Inflammatory macrophage (primary cell): ENCODE measurements around the gene TRIP12.
A peak's percentile ranks its signal among the peaks of the same experiment; 100 is the strongest.
"Not testable (repeated sequence)": the region's sequence is repeated elsewhere in the genome, so short reads cannot be mapped to it uniquely, and the experiment has no call there.

ENCODE experiments used
- DNase-seq, 2 donors: peaks; one replicate each; pipeline ENCODE4 v3.0.0-alpha.2; 2020 to 2022

Gene TRIP12

GRCh38 chr2:229757462-229757861 is 164.3 kb downstream of the TRIP12 start:
- DNase-seq: not testable (repeated sequence)

DNA sequence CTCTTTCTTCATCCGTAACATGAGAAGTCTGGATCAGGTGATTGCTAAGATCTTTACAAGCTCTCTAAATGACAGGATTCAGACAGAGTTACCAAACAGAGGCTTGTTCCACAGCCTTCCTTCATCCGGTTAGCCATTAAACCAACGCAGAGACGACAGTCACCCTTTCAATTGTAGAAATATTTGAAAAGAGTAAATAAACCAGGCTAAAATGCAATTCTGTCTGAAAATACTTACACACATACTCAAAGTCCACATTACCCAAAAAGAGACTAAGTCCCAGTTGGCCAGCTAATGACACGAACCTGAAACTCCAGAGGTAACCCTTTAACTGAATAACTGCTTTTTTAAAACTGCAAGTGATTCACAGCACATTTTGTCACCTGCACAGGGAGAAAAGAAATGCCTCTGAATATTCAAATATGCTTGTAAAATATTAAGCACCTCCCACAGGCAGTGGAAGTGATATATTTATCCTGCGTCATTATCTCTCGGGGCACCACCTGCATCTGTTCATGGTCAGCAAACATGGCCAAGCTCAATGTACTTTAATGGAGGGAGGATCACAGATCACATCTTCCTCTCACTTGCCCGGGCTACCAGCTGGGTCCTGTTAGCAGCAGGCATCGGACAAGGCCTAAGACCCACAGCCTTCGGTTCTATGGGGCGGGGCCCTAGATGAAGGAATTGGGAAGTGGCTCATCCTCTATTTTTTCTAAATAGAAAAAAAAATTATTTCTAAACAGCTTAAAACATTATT is 168.7 kb downstream of the TRIP12 start:
- no peak for DNase-seq

DNA sequence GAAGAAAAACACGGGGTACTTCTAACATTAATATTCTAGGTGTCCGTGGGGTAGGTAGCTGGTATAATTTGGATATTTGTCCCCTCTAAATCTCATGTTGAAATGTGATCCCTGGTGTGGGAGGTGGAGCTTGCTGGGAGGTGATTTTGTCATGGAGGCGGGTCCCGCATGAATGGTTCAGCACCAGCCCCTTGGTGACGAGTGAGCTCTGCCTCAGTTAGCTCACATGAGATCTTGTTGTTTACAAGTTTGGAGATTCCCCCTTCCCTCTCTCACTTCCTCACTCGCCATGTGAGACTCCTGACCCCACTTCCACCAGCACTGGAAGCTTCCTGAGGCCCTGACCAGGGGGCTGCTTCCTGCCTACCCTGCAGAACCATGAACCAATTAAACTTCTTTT is 172.0 kb downstream of the TRIP12 start:
- DNase-seq: peak; percentile 10 to 35

DNA sequence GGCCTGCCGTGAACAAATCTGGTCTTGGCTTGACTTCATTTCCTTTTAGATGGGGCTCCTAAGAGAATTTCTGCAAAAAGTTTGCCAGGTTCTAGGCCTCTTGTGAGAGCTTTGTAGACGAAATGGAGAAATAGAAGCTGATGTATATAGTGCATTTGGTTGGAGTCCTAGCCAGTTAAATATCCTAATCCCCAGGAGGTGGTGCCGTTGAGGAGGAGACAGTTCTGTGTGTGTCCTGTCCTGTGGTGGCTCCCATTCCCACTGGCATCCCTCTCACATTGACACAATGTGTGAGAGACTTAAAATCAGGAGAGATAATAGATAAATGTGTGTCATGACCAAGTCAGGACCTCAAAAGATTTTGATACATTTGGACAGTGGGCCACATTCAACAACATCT is 172.9 kb downstream of the TRIP12 start:
- DNase-seq: no peak

DNA sequence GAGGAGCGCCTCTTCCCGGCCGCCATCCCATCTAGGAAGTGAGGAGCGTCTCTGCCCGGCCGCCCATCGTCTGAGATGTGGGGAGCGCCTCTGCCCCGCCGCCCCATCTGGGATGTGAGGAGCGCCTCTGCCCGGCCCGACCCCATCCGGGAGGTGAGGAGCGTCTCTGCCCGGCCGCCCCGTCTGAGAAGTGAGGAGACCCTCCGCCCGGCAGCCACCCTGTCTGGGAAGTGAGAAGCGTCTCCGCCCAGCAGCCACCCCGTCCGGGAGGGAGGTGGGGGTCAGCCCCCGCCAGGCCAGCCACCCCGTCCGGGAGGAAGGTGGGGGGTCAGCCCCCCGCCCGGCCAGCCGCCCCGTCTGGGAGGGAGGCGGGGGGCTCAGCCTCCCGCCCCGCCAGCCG is 179.1 kb downstream of the TRIP12 start:
- not testable (repeated sequence) for DNase-seq

GRCh38 chr2:229740279-229740678 is 181.5 kb downstream of the TRIP12 start:
- no peak for DNase-seq

- no peak for DNase-seq
These were observed 183.7 kb downstream of the TRIP12 start for GRCh38 chr2:229738024-229738625.

- no peak for DNase-seq
These were observed 187.4 kb downstream of the TRIP12 start for GRCh38 chr2:229734410-229734809.

GRCh38 chr2:229733611-229734245 is 188.1 kb downstream of the TRIP12 start:
- DNase-seq: no peak

DNA sequence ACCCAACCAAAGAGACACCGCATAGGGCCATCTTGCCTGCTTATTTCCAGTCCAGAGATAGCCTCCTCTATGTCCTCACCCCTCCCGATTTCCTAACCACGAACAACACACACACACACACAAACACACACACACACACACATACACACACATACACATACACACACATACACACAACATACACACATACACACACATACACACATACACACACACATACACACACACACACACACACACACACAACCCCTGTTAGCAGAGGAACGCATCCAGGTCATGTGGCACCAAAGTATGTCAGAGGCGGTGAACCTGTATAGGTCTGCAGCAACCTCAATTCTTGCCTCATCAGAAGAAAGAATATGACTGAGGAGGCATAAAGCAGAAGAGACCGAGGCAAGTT is 188.9 kb downstream of the TRIP12 start:
- DNase-seq: no peak

GRCh38 chr2:229731916-229732315 is 189.9 kb downstream of the TRIP12 start:
- no peak for DNase-seq

DNA sequence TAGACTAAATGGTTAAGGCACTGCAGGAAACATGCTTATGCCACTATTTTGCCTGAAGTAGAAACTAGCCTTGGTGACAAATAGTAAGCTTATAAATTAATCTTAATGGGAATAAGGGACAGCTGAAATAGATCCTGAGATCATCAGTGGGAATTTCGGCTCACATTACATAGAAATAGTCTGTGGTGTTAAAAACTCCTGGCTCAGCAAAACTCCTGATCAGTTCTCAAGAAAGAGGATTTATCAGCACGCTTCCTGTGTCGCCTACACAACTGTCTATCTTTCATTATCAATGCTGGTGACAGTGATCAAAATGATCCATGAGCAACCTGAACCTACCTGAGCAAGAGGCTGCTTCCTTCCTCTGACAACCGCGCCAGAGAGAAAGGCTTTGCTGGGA is 190.4 kb downstream of the TRIP12 start:
- no peak for DNase-seq

GRCh38 chr2:229728370-229728769 is 193.4 kb downstream of the TRIP12 start:
- no peak for DNase-seq

- DNase-seq: no peak
These were observed 195.2 kb downstream of the TRIP12 start for GRCh38 chr2:229726643-229727042.

GRCh38 chr2:229725716-229726574 is 195.9 kb downstream of the TRIP12 start:
- DNase-seq: no peak

- DNase-seq: peak; percentile 7 to 24
These were observed 198.6 kb downstream of the TRIP12 start for GRCh38 chr2:229723192-229723591.

GRCh38 chr2:229719926-229720647 is 201.7 kb downstream of the TRIP12 start:
- DNase-seq: no peak

DNA sequence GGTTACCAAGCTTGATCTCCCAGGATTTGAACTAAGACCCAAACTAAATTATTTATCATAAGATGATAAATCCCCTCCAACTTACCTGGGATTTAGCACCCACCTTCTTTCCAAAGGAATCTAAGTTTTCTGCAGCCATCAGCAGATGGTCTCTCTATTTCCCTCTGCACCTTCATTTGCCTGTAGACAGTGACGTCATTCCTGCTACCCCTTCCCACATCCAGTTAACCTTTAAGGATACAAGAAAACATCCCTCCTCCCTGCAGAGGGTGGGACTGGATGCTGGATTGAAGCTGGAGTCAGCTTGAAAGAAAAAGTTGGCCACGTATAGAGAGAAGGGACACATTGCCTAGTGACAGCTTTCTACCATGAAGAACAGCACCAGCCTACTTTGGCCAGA is 203.8 kb downstream of the TRIP12 start:
- no peak for DNase-seq

DNA sequence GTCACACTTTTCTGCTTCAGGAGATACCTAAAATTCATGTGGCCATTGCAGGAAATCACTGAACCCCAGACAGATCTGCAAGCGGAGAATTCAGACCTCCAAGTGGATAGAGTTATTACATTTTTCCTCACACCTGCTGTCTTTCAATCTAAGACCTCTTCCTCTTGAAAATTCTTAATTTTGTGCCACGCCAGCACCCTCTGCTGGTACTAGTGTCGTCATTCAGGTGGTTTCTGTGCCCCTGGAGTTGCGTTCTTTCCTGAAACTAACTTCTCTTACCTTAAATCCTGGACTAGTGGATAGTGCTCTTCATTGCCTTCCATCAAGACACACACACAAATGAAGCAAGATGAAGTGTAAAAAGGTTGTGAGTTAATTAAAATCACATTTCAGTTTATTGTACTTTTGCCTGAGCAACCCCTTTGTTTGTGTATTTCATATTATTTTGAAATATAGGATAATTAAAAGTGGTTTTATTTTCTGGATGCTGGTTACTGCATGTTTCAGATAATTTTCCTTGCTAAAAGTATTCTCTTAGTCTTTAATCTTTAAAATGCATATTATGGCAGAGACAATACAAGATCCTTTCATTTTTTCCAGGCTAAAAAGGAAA is 205.8 kb downstream of the TRIP12 start:
- DNase-seq: no peak

DNA sequence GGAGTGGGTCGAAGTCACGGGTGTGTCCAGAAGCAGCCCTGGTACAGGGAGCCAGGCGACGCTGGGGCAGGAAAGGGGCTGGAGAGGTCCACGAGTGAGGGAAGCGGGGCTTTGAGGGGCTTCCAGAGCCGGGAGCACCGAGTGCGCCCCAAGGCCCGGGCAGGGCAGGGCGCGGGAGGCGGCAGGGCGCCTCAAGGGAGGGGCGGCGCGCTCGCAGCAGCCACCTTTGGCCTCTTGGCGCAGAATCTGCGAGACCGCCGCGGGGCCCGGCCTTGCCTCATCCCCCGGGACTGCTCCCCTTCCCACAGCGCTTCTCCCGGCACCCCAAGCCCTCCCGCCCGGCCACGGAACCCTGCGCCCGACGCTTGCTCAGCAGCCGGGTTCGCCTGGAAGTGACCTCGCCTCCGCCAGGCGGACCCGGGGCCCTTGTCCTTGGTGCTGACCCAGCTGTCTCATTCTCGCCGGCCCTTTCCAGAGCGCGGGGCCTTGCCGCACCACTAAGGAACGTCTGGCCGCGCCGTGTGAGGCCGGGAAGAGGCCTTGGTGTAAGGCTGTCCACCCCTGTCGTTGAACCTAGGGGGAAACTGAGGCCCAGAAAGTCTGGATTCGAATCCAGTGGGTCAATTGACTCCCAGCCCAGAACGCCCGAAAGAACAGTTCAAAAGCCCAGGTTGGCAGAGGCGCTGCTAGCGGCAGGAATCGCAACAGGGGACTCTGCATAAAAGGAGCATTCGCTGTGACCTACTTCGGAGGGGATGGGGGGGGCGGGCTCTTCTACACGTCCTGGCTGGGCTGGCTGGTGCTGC is 206.9 kb downstream of the TRIP12 start:
- peak; percentile 12 to 36 for DNase-seq
